ENCODE data around the gene KISS1R.
"Not testable (repeated sequence)": the region's sequence is repeated elsewhere in the genome, so short reads cannot be mapped to it uniquely, and the experiment has no call there.

Gene KISS1R

DNA sequence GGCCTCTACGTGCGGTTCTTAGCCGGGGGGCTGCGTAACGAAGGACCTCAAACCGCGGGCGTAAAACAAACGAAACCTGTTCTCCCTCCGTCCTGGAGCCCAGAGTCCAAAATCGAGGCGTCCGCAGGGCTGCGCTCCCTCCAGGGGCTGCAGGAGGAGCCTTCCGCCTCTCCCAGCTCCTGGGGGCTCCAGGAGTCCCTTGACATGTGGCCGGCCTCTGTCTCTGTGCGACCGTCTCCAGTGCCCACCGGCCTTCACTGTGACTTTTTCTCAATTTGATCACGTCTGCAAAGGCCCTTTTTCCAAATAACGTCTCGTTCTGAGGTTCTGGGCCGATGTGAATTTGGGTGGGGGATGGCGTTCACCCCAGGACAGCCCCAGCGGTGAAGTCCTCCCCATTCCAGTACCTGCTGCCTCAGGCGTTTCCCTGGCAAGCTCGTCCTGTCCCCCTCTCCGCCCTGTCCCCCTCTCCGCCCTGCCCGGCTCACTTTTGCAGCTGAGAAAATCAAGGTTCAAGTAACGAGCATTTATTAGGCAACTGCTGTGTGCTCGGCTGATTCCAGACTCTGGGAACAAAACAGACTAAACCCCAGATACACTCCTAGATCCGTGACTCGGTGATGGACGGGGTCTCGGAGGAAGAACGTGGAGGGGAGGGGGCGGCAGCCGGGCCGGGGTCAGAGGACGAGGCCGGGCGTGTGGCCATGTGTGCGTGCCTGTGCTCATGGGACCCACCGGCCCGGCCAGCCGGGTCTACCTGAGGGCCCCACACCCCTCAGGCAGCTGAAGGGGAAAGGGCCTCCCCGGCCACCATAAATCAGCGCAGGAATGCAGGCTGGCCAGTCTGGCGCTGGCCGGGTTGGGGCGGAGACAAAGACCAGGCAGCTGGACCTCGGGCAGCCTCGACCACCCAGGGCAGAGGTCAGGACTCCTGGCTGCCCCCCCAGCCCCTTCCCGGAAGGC is 39.0 kb downstream of the KISS1R start:
- H3K9ac ChIP-seq (ENCODE audit: low read depth in 1 of 2, low read length in 2 of 2), result no peak overlapping the region
- peaks cover 0 to 3% of the 10 kb centered on the region in 2 donors for H3K36me3 ChIP-seq (ENCODE audit: control insufficient read depth in 2 of 2, insufficient read depth in 2 of 2, low read length in 2 of 2)
- H3K9me3 ChIP-seq (ENCODE audit: control insufficient read depth in 2 of 2, low read length in 2 of 2), result no peaks in the 10 kb centered on the region
- H3K4me3 ChIP-seq (ENCODE audit: low read length in 2 of 2), result no peak overlapping the region
- H3K27ac ChIP-seq (ENCODE audit: low read depth in 2 of 2, low read length in 2 of 2), result no peak overlapping the region
- peaks cover 0 to 2% of the 10 kb centered on the region in 2 donors for H3K27me3 ChIP-seq (ENCODE audit: control insufficient read depth in 2 of 2, insufficient read depth in 2 of 2, low read length in 2 of 2)
- H3K4me1 ChIP-seq (ENCODE audit: control insufficient read depth in 2 of 2, insufficient read depth in 2 of 2, low read length in 2 of 2), result peaks cover 18 to 20% of the 10 kb centered on the region in 2 donors

GRCh38 chr19:956766-957440 is 39.8 kb downstream of the KISS1R start:
- Histone ChIP-seq H3K9me3 (ENCODE audit: control insufficient read depth in 2 of 2, low read length in 2 of 2) (no peaks in the 10 kb centered on the region), H3K36me3 (ENCODE audit: control insufficient read depth in 2 of 2, insufficient read depth in 2 of 2, low read length in 2 of 2) (peaks cover 0 to 3% of the 10 kb centered on the region in 2 donors), H3K4me3 (ENCODE audit: low read length in 2 of 2) (no peak overlapping the region), H3K27me3 (ENCODE audit: control insufficient read depth in 2 of 2, insufficient read depth in 2 of 2, low read length in 2 of 2) (peaks cover 0 to 2% of the 10 kb centered on the region in 2 donors), H3K4me1 (ENCODE audit: control insufficient read depth in 2 of 2, insufficient read depth in 2 of 2, low read length in 2 of 2) (peaks cover 18 to 20% of the 10 kb centered on the region in 2 donors), H3K9ac (ENCODE audit: low read depth in 1 of 2, low read length in 2 of 2) (no peak overlapping the region), H3K27ac (ENCODE audit: low read depth in 2 of 2, low read length in 2 of 2) (no peak overlapping the region)

GRCh38 chr19:957578-957977 is 40.4 kb downstream of the KISS1R start:
- H3K4me1 ChIP-seq (ENCODE audit: control insufficient read depth in 2 of 2, insufficient read depth in 2 of 2, low read length in 2 of 2), result peaks cover 15 to 16% of the 10 kb centered on the region in 2 donors
- H3K9ac ChIP-seq (ENCODE audit: low read depth in 1 of 2, low read length in 2 of 2); H3K36me3 ChIP-seq (ENCODE audit: control insufficient read depth in 2 of 2, insufficient read depth in 2 of 2, low read length in 2 of 2); H3K27me3 ChIP-seq (ENCODE audit: control insufficient read depth in 2 of 2, insufficient read depth in 2 of 2, low read length in 2 of 2); H3K4me3 ChIP-seq (ENCODE audit: low read length in 2 of 2); H3K9me3 ChIP-seq (ENCODE audit: control insufficient read depth in 2 of 2, low read length in 2 of 2); H3K27ac ChIP-seq (ENCODE audit: low read depth in 2 of 2, low read length in 2 of 2): not testable (repeated sequence)

DNA sequence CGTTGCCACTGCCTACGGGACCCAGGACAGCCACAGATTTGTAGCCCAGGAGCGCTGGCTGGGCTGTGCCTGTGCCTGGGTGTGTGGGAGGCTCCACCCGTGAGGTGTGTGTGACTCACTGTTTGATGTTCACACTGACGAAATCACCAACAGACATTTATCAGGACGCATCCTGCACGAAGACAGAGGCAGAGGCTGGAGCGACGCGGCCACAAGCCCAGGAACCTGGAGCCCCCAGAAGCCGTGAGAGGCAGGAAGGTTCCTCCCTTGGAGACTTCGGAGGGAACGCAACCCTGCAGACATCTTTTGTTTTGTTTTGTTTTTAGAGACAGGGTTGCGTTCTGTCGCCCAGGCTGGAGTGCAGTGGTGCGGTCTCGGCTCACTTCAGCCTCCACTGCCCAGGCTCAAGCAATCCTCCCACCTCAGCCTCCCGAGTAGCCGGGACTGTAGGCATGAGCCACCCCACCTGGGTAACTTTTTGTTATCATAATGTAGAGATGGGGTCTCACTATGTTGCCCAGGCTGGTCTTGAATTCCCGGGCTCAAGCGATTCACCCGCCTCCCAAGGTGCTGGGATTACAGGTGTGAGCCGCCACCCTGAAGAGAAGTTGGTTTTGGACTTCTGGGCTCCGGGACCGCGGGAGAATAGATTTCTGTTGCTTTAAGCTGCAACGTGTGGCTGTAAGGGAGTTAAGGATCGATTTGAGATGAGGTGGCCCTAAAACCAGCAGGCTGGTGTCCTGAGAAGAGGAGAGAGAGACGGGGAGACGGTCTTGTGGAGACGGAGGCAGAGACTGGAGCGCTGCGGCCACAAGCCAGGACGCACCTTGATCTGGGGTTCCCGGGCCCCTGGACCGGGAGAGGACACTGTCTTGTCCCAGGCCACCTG is 42.1 kb downstream of the KISS1R start:
- Histone ChIP-seq H3K27ac (ENCODE audit: low read depth in 2 of 2, low read length in 2 of 2) (no peak overlapping the region), H3K4me1 (ENCODE audit: control insufficient read depth in 2 of 2, insufficient read depth in 2 of 2, low read length in 2 of 2) (peaks cover 7 to 10% of the 10 kb centered on the region in 2 donors), H3K4me3 (ENCODE audit: low read length in 2 of 2) (no peak overlapping the region), H3K36me3 (ENCODE audit: control insufficient read depth in 2 of 2, insufficient read depth in 2 of 2, low read length in 2 of 2) (peaks cover 0 to 6% of the 10 kb centered on the region in 2 donors), H3K9me3 (ENCODE audit: control insufficient read depth in 2 of 2, low read length in 2 of 2) (no peaks in the 10 kb centered on the region), H3K9ac (ENCODE audit: low read depth in 1 of 2, low read length in 2 of 2) (no peak overlapping the region), H3K27me3 (ENCODE audit: control insufficient read depth in 2 of 2, insufficient read depth in 2 of 2, low read length in 2 of 2) (peaks cover 0 to 2% of the 10 kb centered on the region in 2 donors)

DNA sequence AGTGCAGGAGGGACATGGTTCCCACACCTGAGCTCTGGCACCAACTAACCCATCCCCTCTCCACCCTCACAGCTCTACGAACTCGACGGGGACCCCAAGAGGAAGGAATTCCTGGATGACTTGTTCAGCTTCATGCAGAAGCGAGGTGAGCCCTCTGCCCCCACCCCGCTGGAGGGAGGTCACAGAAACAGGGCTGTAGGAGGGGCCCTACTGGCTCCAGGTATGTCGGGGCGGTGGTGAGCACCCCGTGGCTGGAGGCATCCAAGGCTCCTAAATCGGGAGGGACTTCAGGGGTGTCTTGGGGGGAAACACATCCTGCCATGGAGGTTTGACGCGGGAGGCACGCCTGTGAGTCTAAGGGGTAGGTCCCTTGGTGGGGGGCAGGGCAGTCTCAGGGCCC is 42.9 kb downstream of the KISS1R start:
- H3K4me1 ChIP-seq (ENCODE audit: control insufficient read depth in 2 of 2, insufficient read depth in 2 of 2, low read length in 2 of 2), result peaks cover 6 to 10% of the 10 kb centered on the region in 2 donors
- no peak overlapping the region for H3K27ac ChIP-seq (ENCODE audit: low read depth in 2 of 2, low read length in 2 of 2)
- H3K27me3 ChIP-seq (ENCODE audit: control insufficient read depth in 2 of 2, insufficient read depth in 2 of 2, low read length in 2 of 2), result peaks cover 0 to 2% of the 10 kb centered on the region in 2 donors

DNA sequence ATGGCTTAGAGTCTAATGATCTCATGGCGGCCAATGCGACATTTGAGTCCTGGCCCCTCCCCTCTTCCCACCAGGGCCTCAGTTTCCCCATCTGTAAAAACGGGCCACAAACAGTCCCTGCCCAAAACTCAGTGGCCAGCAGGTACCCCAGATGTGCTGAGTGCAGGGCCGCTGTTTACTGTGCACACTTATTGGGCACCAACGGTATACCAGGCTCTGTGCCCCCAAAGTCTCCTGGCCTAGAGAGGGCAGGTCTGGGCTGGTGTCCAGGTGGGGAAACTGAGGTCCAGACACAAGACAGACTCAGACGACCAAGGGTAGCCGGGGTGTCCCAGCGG is 43.4 kb downstream of the KISS1R start:
- H3K9me3 ChIP-seq (ENCODE audit: control insufficient read depth in 2 of 2, low read length in 2 of 2), result no peaks in the 10 kb centered on the region
- H3K4me1 ChIP-seq (ENCODE audit: control insufficient read depth in 2 of 2, insufficient read depth in 2 of 2, low read length in 2 of 2), result peaks cover 5 to 9% of the 10 kb centered on the region in 2 donors
- H3K36me3 ChIP-seq (ENCODE audit: control insufficient read depth in 2 of 2, insufficient read depth in 2 of 2, low read length in 2 of 2), result peaks cover 7 to 15% of the 10 kb centered on the region in 2 donors
- peaks cover 0 to 2% of the 10 kb centered on the region in 2 donors for H3K27me3 ChIP-seq (ENCODE audit: control insufficient read depth in 2 of 2, insufficient read depth in 2 of 2, low read length in 2 of 2)
- no peak overlapping the region for H3K4me3 ChIP-seq (ENCODE audit: low read length in 2 of 2)
- H3K9ac ChIP-seq (ENCODE audit: low read depth in 1 of 2, low read length in 2 of 2), result no peak overlapping the region
- no peak overlapping the region for H3K27ac ChIP-seq (ENCODE audit: low read depth in 2 of 2, low read length in 2 of 2)

More for the DNA sequence above, 42.9 kb downstream of the KISS1R start:
- no peaks in the 10 kb centered on the region for H3K9me3 ChIP-seq (ENCODE audit: control insufficient read depth in 2 of 2, low read length in 2 of 2)
- H3K9ac ChIP-seq (ENCODE audit: low read depth in 1 of 2, low read length in 2 of 2), result no peak overlapping the region
- H3K36me3 ChIP-seq (ENCODE audit: control insufficient read depth in 2 of 2, insufficient read depth in 2 of 2, low read length in 2 of 2), result peaks cover 4 to 13% of the 10 kb centered on the region in 2 donors
- no peak overlapping the region for H3K4me3 ChIP-seq (ENCODE audit: low read length in 2 of 2)

DNA sequence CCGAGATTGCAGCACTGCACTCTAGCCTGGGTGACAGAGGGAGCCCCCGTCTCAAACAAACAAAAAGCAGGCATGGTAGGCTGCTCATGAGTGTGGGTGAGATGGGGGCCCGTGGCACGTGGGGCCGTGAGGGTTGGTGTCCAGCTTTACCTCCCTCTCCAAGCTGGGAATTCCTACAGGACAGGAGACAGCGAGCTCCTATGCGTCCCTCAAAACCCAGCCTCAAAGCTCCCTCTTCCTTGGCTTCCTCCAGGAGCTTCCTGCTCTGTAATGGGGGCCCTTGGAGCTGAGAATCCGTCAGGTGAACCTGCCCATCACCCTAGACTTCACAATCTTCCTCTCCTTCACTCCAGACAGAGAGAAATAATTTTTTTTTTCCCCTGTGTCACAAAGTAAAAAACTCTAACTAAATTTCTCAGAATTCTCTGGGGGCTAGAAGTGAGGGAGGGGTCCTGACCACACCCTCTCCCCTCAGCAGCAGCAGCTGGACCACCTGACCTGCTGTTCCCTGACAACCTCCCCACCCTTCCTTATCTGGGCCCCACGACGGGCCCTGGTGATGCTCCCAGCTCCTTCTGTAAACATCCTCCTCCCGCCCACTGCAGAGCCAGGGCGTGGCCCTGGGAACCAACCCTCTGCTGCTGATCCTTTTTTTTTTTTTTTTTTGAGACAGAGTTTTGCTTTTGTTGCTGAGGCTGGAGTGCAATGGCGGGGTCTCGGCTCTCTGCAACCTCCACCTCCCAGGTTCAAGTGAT is 44.9 kb downstream of the KISS1R start:
- Histone ChIP-seq H3K27me3 (ENCODE audit: control insufficient read depth in 2 of 2, insufficient read depth in 2 of 2, low read length in 2 of 2) (no peaks in the 10 kb centered on the region), H3K36me3 (ENCODE audit: control insufficient read depth in 2 of 2, insufficient read depth in 2 of 2, low read length in 2 of 2) (peaks cover 12 to 18% of the 10 kb centered on the region in 2 donors), H3K4me1 (ENCODE audit: control insufficient read depth in 2 of 2, insufficient read depth in 2 of 2, low read length in 2 of 2) (no peaks in the 10 kb centered on the region), H3K9ac (ENCODE audit: low read depth in 1 of 2, low read length in 2 of 2) (no peak overlapping the region), H3K9me3 (ENCODE audit: control insufficient read depth in 2 of 2, low read length in 2 of 2) (no peaks in the 10 kb centered on the region), H3K27ac (ENCODE audit: low read depth in 2 of 2, low read length in 2 of 2) (no peak overlapping the region), H3K4me3 (ENCODE audit: low read length in 2 of 2) (no peak overlapping the region)

- no peaks in the 10 kb centered on the region for H3K9me3 ChIP-seq (ENCODE audit: control insufficient read depth in 2 of 2, low read length in 2 of 2)
- H3K4me1 ChIP-seq (ENCODE audit: control insufficient read depth in 2 of 2, insufficient read depth in 2 of 2, low read length in 2 of 2), result no peaks in the 10 kb centered on the region
- no peak overlapping the region for H3K9ac ChIP-seq (ENCODE audit: low read depth in 1 of 2, low read length in 2 of 2)
- no peak overlapping the region for H3K4me3 ChIP-seq (ENCODE audit: low read length in 2 of 2)
- peaks cover 12 to 18% of the 10 kb centered on the region in 2 donors for H3K36me3 ChIP-seq (ENCODE audit: control insufficient read depth in 2 of 2, insufficient read depth in 2 of 2, low read length in 2 of 2)
- H3K27me3 ChIP-seq (ENCODE audit: control insufficient read depth in 2 of 2, insufficient read depth in 2 of 2, low read length in 2 of 2), result no peaks in the 10 kb centered on the region
- no peak overlapping the region for H3K27ac ChIP-seq (ENCODE audit: low read depth in 2 of 2, low read length in 2 of 2)
Observed at GRCh38 chr19:962683-963400, 45.7 kb downstream of the KISS1R start.

GRCh38 chr19:963486-963951 is 46.4 kb downstream of the KISS1R start:
- Histone ChIP-seq H3K4me3 (ENCODE audit: low read length in 2 of 2) (no peak overlapping the region), H3K36me3 (ENCODE audit: control insufficient read depth in 2 of 2, insufficient read depth in 2 of 2, low read length in 2 of 2) (peaks cover 15 to 20% of the 10 kb centered on the region in 2 donors)

More at GRCh38 chr19:963486-963951, 46.4 kb downstream of the KISS1R start:
- Histone ChIP-seq H3K27me3 (ENCODE audit: control insufficient read depth in 2 of 2, insufficient read depth in 2 of 2, low read length in 2 of 2) (no peaks in the 10 kb centered on the region), H3K4me1 (ENCODE audit: control insufficient read depth in 2 of 2, insufficient read depth in 2 of 2, low read length in 2 of 2) (no peaks in the 10 kb centered on the region), H3K9me3 (ENCODE audit: control insufficient read depth in 2 of 2, low read length in 2 of 2) (no peaks in the 10 kb centered on the region), H3K9ac (ENCODE audit: low read depth in 1 of 2, low read length in 2 of 2) (no peak overlapping the region), H3K27ac (ENCODE audit: low read depth in 2 of 2, low read length in 2 of 2) (no peak overlapping the region)

Measured in mucosa of rectum (tissue), 2 donors.